SK-N-SH (cell line): ENCODE data around the gene SGSH. TPM values are rescaled to one million over a fixed set of nuclear protein-coding genes. Genes with fewer than 3 reads are reported as not detected.

Experiments
- CTCF ChIA-PET: fragments of 300-600, 350-600 bp; formaldehyde crosslinking; extraction: SDS; loops from one replicate; lab custom pipeline; 2021; lab: Yijun Ruan, JAX
- POLR2A ChIA-PET: fragments of 350-600 bp; sonication (Branson Sonifier 250); formaldehyde crosslinking; extraction: SDS; loops from one replicate; lab custom pipeline; 2020; ENCODE audit warnings: antibody characterized with exemption, inconsistent platforms; lab: Yijun Ruan, JAX
- DNase-seq: peaks from one replicate; pipeline ENCODE4 v3.0.0; 2012
- H2AFZ ChIP-seq: fragments of 200-600 bp; sonication (generic); 2 replicates; pipeline ENCODE4 v1.8.1; 2016; ENCODE audit warnings: antibody characterized with exemption, mild to moderate bottlenecking, low read depth
- H3F3A ChIP-seq: fragments of 200-600 bp; sonication (generic); replicated peaks from 2 replicates; pipeline ENCODE3; 2016; ENCODE audit warnings: antibody characterized with exemption, mild to moderate bottlenecking; ENCODE audit not compliant: insufficient read depth
- H3K27ac ChIP-seq, 2 experiments: fragments of 200-500 bp in 1 of 2; fragments of 200-600 bp in 1 of 2; sonication (Bioruptor generic) in 1 of 2; sonication (generic), shearing (Covaris generic) in 1 of 2; 2 replicates each; pipeline versions ENCODE4 v1.5.1 to v1.6.1; 2014 to 2016; ENCODE audit warnings: low read depth in 2 of 2, inconsistent platforms in 1 of 2, low read length in 1 of 2, mild to moderate bottlenecking in 1 of 2, mixed read lengths in 1 of 2
- H3K27me3 ChIP-seq: fragments of 200-600 bp; sonication (generic), shearing (Covaris generic); 2 replicates; pipeline ENCODE4 v1.6.1; 2016; ENCODE audit warnings: mixed run types; ENCODE audit not compliant: insufficient read depth
- H3K36me3 ChIP-seq, 2 experiments: fragments of 200-500 bp in 1 of 2; fragments of 200-600 bp in 1 of 2; sonication (Bioruptor generic) in 1 of 2; sonication (generic) in 1 of 2; replicated peaks in 1 of 2; 2 replicates each; pipeline versions ENCODE3 to v1.5.1; 2014 to 2016; ENCODE audit warnings: low read length in 1 of 2, mild to moderate bottlenecking in 1 of 2; ENCODE audit not compliant: insufficient read depth in 2 of 2, control insufficient read depth in 1 of 2
- H3K4me1 ChIP-seq, 2 experiments: fragments of 200-500 bp in 1 of 2; fragments of 200-600 bp in 1 of 2; sonication (Bioruptor generic) in 1 of 2; sonication (generic), shearing (Covaris generic) in 1 of 2; 2 replicates each; pipeline versions ENCODE4 v1.5.1 to v1.6.1; 2014 to 2016; ENCODE audit warnings: low read depth in 1 of 2, low read length in 1 of 2, mixed run types in 1 of 2; ENCODE audit not compliant: insufficient read depth in 2 of 2, control insufficient read depth in 1 of 2
- H3K4me2 ChIP-seq: fragments of 200-600 bp; sonication (generic), shearing (Covaris generic); 2 replicates; pipeline ENCODE4 v1.6.1; 2017; ENCODE audit warnings: mixed run types
- H3K4me3 ChIP-seq, 2 experiments: fragments of 200-500 bp in 1 of 2; fragments of 200-600 bp in 1 of 2; sonication (Bioruptor generic) in 1 of 2; sonication (generic), shearing (Covaris generic) in 1 of 2; 2 replicates each; pipeline versions ENCODE4 v1.5.1 to v1.8.1; 2014 to 2016; ENCODE audit warnings: low read depth in 2 of 2, inconsistent platforms in 1 of 2, low read length in 1 of 2, mild to moderate bottlenecking in 1 of 2, mixed read lengths in 1 of 2, moderate library complexity in 1 of 2
- H3K79me2 ChIP-seq: fragments of 200-600 bp; sonication (generic); 2 replicates; pipeline ENCODE4 v1.8.1; 2017; ENCODE audit warnings: mild to moderate bottlenecking; ENCODE audit not compliant: insufficient read depth
- H3K9ac ChIP-seq: fragments of 200-600 bp; sonication (generic); 2 replicates; pipeline ENCODE4 v1.6.1; 2017; ENCODE audit warnings: mixed run types
- H3K9me2 ChIP-seq: fragments of 200-600 bp; sonication (generic); 2 replicates; pipeline ENCODE4 v1.6.1; 2017; ENCODE audit warnings: mixed run types
- H3K9me3 ChIP-seq: fragments of 200-600 bp; sonication (generic); 2 replicates; pipeline ENCODE4 v1.6.1; 2017; ENCODE audit warnings: mixed run types, mild to moderate bottlenecking, moderate library complexity
- H4K20me1 ChIP-seq: fragments of 200-600 bp; sonication (generic); 2 replicates; pipeline ENCODE4 v1.6.1; 2017; ENCODE audit warnings: mild to moderate bottlenecking, mixed run types; ENCODE audit not compliant: insufficient read depth
- CHD2 ChIP-seq: fragments of 150-350 bp; IDR thresholded peaks from 2 replicates; pipeline ENCODE4 v1.6.1; 2018; ENCODE audit warnings: low read length; ENCODE audit not compliant: partially characterized antibody
- CTCF ChIP-seq: fragments of 200-600 bp; sonication (generic); IDR thresholded peaks from 2 replicates; pipeline ENCODE4 v1.6.1; 2017; ENCODE audit warnings: antibody characterized with exemption, mild to moderate bottlenecking, moderate library complexity
- EP300 ChIP-seq, 2 experiments: IDR thresholded peaks; 2 replicates each; pipeline versions ENCODE4 v1.4.0 to v1.6.1; 2012; ENCODE audit warnings: borderline replicate concordance in 1 of 2, low read depth in 1 of 2, low read length in 1 of 2
- EZH2phosphoT487 ChIP-seq: fragments of 200-600 bp; sonication (generic); IDR thresholded peaks from 2 replicates; pipeline ENCODE4 v1.6.1; 2017; ENCODE audit warnings: low read depth, mixed run types, mild to moderate bottlenecking, antibody characterized with exemption, moderate library complexity, borderline replicate concordance
- FOSL2 ChIP-seq: IDR thresholded peaks from 2 replicates; pipeline ENCODE4 v1.4.0; 2012; ENCODE audit warnings: low read depth, mild to moderate bottlenecking, moderate library complexity, borderline replicate concordance
- FOXJ3 ChIP-seq: sonication (generic); formaldehyde crosslinking; IDR thresholded peaks from 2 replicates; pipeline ENCODE4 v1.5.1; 2020; ENCODE audit warnings: mild to moderate bottlenecking, missing genetic modification reagents
- MAX ChIP-seq: IDR thresholded peaks from 2 replicates; pipeline ENCODE4 v1.4.0; 2012; ENCODE audit warnings: low read depth
- NFIC ChIP-seq: IDR thresholded peaks from 2 replicates; pipeline ENCODE4 v1.4.0; 2012; ENCODE audit warnings: borderline replicate concordance
- NRF1 ChIP-seq: IDR thresholded peaks from 2 replicates; pipeline ENCODE4 v1.6.1; 2012; ENCODE audit warnings: low read depth, mild to moderate bottlenecking, low read length
- PBX3 ChIP-seq: IDR thresholded peaks from 2 replicates; pipeline ENCODE4; 2012
- POLR2AphosphoS5 ChIP-seq: IDR thresholded peaks from 2 replicates; pipeline ENCODE4 v1.6.1; 2012; ENCODE audit warnings: low read depth, low read length
- RXRA ChIP-seq: IDR thresholded peaks from 2 replicates; pipeline ENCODE4 v1.4.0; 2012; ENCODE audit warnings: low read depth, mild to moderate bottlenecking, borderline replicate concordance
- SMC3 ChIP-seq: IDR thresholded peaks from 2 replicates; pipeline ENCODE4 v1.6.1; 2012; ENCODE audit warnings: low read depth, low read length, improper control_type of control experiment
- TAF1 ChIP-seq: IDR thresholded peaks from 2 replicates; pipeline ENCODE4 v1.6.1; 2012; ENCODE audit warnings: low read depth, mild to moderate bottlenecking, low read length, moderate library complexity, borderline replicate concordance
- TEAD4 ChIP-seq: IDR thresholded peaks from 2 replicates; pipeline ENCODE4 v1.4.0; 2012; ENCODE audit warnings: mild to moderate bottlenecking, borderline replicate concordance; ENCODE audit not compliant: insufficient read depth
- USF1 ChIP-seq: IDR thresholded peaks from 2 replicates; pipeline ENCODE4 v1.4.0; 2012; ENCODE audit warnings: low read depth, borderline replicate concordance
- USF2 ChIP-seq: fragments of 150-350 bp; IDR thresholded peaks from 2 replicates; pipeline ENCODE4 v1.6.1; 2017; ENCODE audit warnings: antibody characterized with exemption, low read length, low read depth, borderline replicate concordance
- YY1 ChIP-seq: IDR thresholded peaks from 2 replicates; pipeline ENCODE4 v1.4.0; 2012; ENCODE audit warnings: low read depth, mild to moderate bottlenecking
- ZBTB33 ChIP-seq: IDR thresholded peaks from 2 replicates; pipeline ENCODE4 v1.4.0; 2012; ENCODE audit warnings: low read depth, borderline replicate concordance
- WGBS: methylation state at CpG from one replicate; pipeline ENCODE4 v1.1.6; 2017; ENCODE audit warnings: low lambda C conversion rate; 5-methylcytosine and 5-hydroxymethylcytosine counted together
- polyA plus RNA-seq, 3 experiments: library from polyadenylated mRNA; depleted of rRNA; stranded (reverse); fragments of >200 nt; gene quantifications; 2 replicates each; pipeline ENCODE4 v1.2.3, GENCODE V29; 2012

Gene SGSH
- polyA plus RNA-seq, 1 of the 3 experiments (the other 2 are of a cell fraction) = 161 TPM

GRCh38 chr17:80205811-80206210 is 14.3 kb downstream of the SGSH start:
- WGBS = 93% methylated on average over 13 of the region's 13 CpGs
- Histone ChIP-seq H3K4me1 (no peaks in the 10 kb centered on the region), H3K9ac (no peak overlapping the region), H4K20me1 (no peaks in the 10 kb centered on the region), H3K79me2 (no peaks in the 10 kb centered on the region), H3K36me3 (peaks cover 4 to 27% of the 10 kb centered on the region in 2 experiments), H2AFZ (no peak overlapping the region), H3K27ac (no peak overlapping the region), H3F3A (no peaks in the 10 kb centered on the region), H3K9me3 (no peaks in the 10 kb centered on the region), H3K4me2 (no peak overlapping the region), H3K9me2 (no peaks in the 10 kb centered on the region), H3K4me3 (no peak overlapping the region), H3K27me3 (no peaks in the 10 kb centered on the region)
- ChIA-PET POLR2A (no interaction called here), CTCF (interaction anchor here (0.9 to 2.1 kb wide), 4 partner anchors 9 to 123 kb away, joined by 3 to 7 read pairs (median 4); no protein-coding TSS in a partner anchor)
- DNase-seq = no peak
- TF ChIP-seq NFIC (no peak), RXRA (no peak), FOSL2 (no peak), TAF1 (no peak)

- Histone ChIP-seq H3K9ac (no peak overlapping the region), H3K4me1 (no peaks in the 10 kb centered on the region), H3K9me3 (no peaks in the 10 kb centered on the region), H3K4me3 (no peak overlapping the region), H3K27ac (no peak overlapping the region), H3K4me2 (no peak overlapping the region), H3K36me3 (peaks cover 0 to 17% of the 10 kb centered on the region in 2 experiments), H2AFZ (no peak overlapping the region), H4K20me1 (no peaks in the 10 kb centered on the region), H3K27me3 (no peaks in the 10 kb centered on the region), H3K9me2 (no peaks in the 10 kb centered on the region), H3K79me2 (no peaks in the 10 kb centered on the region), H3F3A (no peaks in the 10 kb centered on the region)
- ChIA-PET POLR2A (interaction anchor here (1.2 kb wide), 1 partner anchor 59 kb away, joined by 3 read pairs; no protein-coding TSS in a partner anchor), CTCF (interaction anchor here (0.9 to 2.4 kb wide), 4 partner anchors 8 to 122 kb away, joined by 4 to 7 read pairs (median 6); no protein-coding TSS in a partner anchor)
- WGBS = 89% methylated on average over 12 of the region's 19 CpGs
- DNase-seq = no peak
- TF ChIP-seq CHD2 (no peak), USF1 (no peak), CTCF (no peak), PBX3 (no peak), YY1 (no peak), USF2 (no peak), NRF1 (no peak), SMC3 (no peak), EZH2phosphoT487 (no peak), POLR2AphosphoS5 (no peak), FOXJ3 (CRISPR knock-in tag) (no peak), MAX (no peak), NFIC (no peak), TEAD4 (no peak), ZBTB33 (no peak), EP300 (IDR thresholded peaks at IDR 0.05; ENCODE audit: borderline replicate concordance in 1 of 2, low read depth in 1 of 2, low read length in 1 of 2) (no peak)
Observed at GRCh38 chr17:80204626-80205468, 15.3 kb downstream of the SGSH start.
